ENCODE results near the gene ZFYVE1. TPM values are rescaled to one million over a fixed set of nuclear protein-coding genes. Genes with fewer than 3 reads are reported as not detected.
"Not testable (repeated sequence)": the region's sequence is repeated elsewhere in the genome, so short reads cannot be mapped to it uniquely, and the experiment has no call there.

ZFYVE1 gene
- total RNA-seq, 1 donor from 2014 or later = 14.3 TPM

DNA sequence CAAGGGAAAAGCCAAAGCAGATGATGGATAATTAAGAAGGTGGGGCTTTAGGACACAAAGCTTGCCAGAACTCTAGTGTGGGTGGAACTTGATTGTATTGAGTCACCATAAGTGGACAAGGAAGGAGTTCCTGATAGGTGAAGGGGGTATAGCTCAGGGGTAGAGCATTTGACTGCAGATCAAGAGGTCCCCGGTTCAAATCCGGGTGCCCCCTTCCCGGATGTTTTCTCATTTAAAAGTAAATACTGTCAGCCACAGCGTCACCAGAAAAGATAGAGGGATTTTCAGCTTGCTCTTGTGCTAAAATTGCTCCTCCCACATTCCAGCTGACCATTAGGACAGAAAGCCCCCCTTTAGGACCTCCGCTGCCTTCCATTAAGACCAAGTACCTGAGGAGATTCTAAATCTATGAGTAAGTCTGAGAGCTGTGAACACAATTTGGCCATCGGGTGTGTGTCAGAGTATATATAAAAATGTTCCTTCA is 64.0 kb downstream of the ZFYVE1 start:
- Mint-ChIP-seq H3K27me3 (ENCODE audit: low read depth) (no peaks in the 10 kb centered on the region), H3K36me3 (ENCODE audit: low read depth) (no peaks in the 10 kb centered on the region), H3K4me1 (no peaks in the 10 kb centered on the region), H3K27ac (ENCODE audit: unreplicated experiment) (no peak overlapping the region), H3K9me3 (no peaks in the 10 kb centered on the region), H3K4me3 (no peak overlapping the region)
- DNase-seq (ENCODE audit: low read depth, low spot score) = no peak
- TF ChIP-seq, protein P1, sequence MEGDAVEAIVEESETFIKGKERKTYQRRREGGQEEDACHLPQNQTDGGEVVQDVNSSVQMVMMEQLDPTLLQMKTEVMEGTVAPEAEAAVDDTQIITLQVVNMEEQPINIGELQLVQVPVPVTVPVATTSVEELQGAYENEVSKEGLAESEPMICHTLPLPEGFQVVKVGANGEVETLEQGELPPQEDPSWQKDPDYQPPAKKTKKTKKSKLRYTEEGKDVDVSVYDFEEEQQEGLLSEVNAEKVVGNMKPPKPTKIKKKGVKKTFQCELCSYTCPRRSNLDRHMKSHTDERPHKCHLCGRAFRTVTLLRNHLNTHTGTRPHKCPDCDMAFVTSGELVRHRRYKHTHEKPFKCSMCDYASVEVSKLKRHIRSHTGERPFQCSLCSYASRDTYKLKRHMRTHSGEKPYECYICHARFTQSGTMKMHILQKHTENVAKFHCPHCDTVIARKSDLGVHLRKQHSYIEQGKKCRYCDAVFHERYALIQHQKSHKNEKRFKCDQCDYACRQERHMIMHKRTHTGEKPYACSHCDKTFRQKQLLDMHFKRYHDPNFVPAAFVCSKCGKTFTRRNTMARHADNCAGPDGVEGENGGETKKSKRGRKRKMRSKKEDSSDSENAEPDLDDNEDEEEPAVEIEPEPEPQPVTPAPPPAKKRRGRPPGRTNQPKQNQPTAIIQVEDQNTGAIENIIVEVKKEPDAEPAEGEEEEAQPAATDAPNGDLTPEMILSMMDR (conservative IDR thresholded peaks at IDR 0.05) = no peak

DNA sequence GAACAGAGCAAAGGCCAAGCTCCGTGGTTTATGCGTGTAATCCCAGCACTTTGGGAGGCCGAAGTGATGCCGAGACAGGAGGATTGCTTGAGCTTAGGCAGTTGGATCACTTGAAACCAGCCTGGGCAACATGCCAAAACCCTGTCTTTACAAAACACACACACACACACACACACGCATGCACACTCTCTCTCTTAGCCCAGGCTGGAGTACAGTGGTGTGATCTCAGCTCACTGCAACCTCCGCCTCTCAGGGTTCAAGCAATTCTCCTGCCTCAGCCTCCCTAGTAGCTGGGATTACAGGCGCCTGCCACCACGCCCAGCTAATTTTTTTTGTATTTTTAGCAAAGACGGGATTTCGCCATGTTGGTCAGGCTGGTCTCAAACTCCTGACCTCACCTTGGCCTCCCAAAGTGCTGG is 64.6 kb downstream of the ZFYVE1 start:
- not testable (repeated sequence) for H3K4me1 Mint-ChIP-seq; DNase-seq (ENCODE audit: low read depth, low spot score); H3K27ac Mint-ChIP-seq (ENCODE audit: unreplicated experiment); H3K9me3 Mint-ChIP-seq; H3K27me3 Mint-ChIP-seq (ENCODE audit: low read depth); H3K4me3 Mint-ChIP-seq; H3K36me3 Mint-ChIP-seq (ENCODE audit: low read depth)

DNA sequence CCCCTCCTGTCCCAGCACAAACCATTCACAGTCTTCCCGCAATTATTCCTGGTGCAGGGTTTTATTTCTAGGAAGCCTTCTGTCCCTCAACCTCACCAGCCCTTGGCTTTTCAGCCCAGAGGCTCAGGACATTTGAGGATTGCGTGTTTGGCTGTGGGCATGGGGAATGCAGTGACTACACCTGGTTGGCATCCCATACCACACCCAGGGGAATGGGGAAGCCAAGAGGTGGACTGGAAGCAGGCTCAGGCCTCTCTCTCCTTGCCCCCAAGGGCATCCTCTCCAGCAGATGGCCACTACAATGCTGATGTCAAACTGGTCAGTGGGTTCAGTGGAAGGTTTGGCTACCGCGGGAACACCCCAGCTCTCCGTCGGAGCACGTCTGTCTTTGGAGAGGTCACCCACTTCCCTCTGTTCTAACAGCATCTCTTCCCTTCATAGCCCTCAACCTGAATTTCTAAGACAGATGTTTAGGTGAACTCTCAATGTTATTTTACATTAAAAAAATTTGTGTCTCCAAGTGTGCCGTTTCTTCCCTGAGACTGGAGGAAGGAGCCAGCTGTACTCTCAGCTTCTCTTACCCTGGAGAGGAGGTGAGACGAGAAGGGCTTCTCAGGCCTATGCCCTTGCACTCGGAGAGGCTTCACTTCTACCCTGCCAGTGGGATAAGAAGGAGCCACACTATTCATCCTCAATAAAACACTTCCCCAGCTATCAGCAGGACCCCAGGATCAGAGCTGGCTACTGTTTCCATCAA is 65.1 kb downstream of the ZFYVE1 start:
- H3K4me3 Mint-ChIP-seq = no peak overlapping the region
- no peak overlapping the region for H3K27ac Mint-ChIP-seq (ENCODE audit: unreplicated experiment)

GRCh38 chr14:72961016-72961415 is 65.9 kb downstream of the ZFYVE1 start:
- H3K27me3 Mint-ChIP-seq (ENCODE audit: low read depth); H3K36me3 Mint-ChIP-seq (ENCODE audit: low read depth); DNase-seq (ENCODE audit: low read depth, low spot score); H3K4me3 Mint-ChIP-seq; H3K4me1 Mint-ChIP-seq; H3K9me3 Mint-ChIP-seq; H3K27ac Mint-ChIP-seq (ENCODE audit: unreplicated experiment): not testable (repeated sequence)

More for the DNA sequence above, 65.1 kb downstream of the ZFYVE1 start:
- H3K9me3 Mint-ChIP-seq = no peaks in the 10 kb centered on the region
- TF ChIP-seq, protein P1 (conservative IDR thresholded peaks at IDR 0.05) = no peak
- no peaks in the 10 kb centered on the region for H3K4me1 Mint-ChIP-seq
- no peak for DNase-seq (ENCODE audit: low read depth, low spot score)
- peaks cover 4% of the 10 kb centered on the region for H3K36me3 Mint-ChIP-seq (ENCODE audit: low read depth)
- no peaks in the 10 kb centered on the region for H3K27me3 Mint-ChIP-seq (ENCODE audit: low read depth)

GRCh38 chr14:72958548-72958947 is 68.4 kb downstream of the ZFYVE1 start:
- H3K4me1 Mint-ChIP-seq = no peaks in the 10 kb centered on the region
- no peaks in the 10 kb centered on the region for H3K27me3 Mint-ChIP-seq (ENCODE audit: low read depth)
- H3K9me3 Mint-ChIP-seq = no peaks in the 10 kb centered on the region
- no peak overlapping the region for H3K27ac Mint-ChIP-seq (ENCODE audit: unreplicated experiment)
- DNase-seq (ENCODE audit: low read depth, low spot score) = no peak
- H3K4me3 Mint-ChIP-seq = no peak overlapping the region
- H3K36me3 Mint-ChIP-seq (ENCODE audit: low read depth) = peaks cover 9% of the 10 kb centered on the region
- TF ChIP-seq, protein P1 (conservative IDR thresholded peaks at IDR 0.05) = no peak

GRCh38 chr14:72957213-72957612 is 69.7 kb downstream of the ZFYVE1 start:
- H3K9me3 Mint-ChIP-seq = no peaks in the 10 kb centered on the region
- H3K4me1 Mint-ChIP-seq = no peaks in the 10 kb centered on the region
- H3K4me3 Mint-ChIP-seq = no peak overlapping the region
- H3K36me3 Mint-ChIP-seq (ENCODE audit: low read depth) = peaks cover 9% of the 10 kb centered on the region
- no peak for DNase-seq (ENCODE audit: low read depth, low spot score)
- TF ChIP-seq, protein P1 (conservative IDR thresholded peaks at IDR 0.05) = no peak
- no peaks in the 10 kb centered on the region for H3K27me3 Mint-ChIP-seq (ENCODE audit: low read depth)
- no peak overlapping the region for H3K27ac Mint-ChIP-seq (ENCODE audit: unreplicated experiment)

DNA sequence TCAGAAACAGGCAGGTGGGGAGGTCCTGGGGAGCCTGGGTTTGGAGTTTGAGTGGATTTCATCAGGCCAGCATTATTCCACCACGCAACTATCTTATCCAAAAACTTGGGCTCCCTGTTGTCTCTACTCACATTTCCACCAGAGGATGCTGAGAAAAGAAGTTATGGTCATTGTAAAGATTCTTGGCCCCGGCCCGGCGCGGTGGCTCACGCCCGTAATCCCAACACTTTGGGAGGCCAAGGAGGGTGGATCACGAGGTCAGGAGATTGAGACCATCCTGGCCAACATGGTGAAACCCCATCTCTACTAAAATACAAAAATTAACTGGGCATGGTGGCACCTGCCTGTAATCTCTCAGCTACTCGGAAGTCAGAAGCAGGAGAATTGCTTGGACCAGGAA is 70.2 kb downstream of the ZFYVE1 start:
- not testable (repeated sequence) for H3K4me1 Mint-ChIP-seq; H3K27me3 Mint-ChIP-seq (ENCODE audit: low read depth); DNase-seq (ENCODE audit: low read depth, low spot score); H3K36me3 Mint-ChIP-seq (ENCODE audit: low read depth); H3K4me3 Mint-ChIP-seq; H3K9me3 Mint-ChIP-seq
- peak overlapping the region; percentile 67 for H3K27ac Mint-ChIP-seq (ENCODE audit: unreplicated experiment)
